Activated naive CD8-positive, alpha-beta T cell treated with anti-CD3 and anti-CD28 coated beads for 36 hours (primary cell): ENCODE data around the gene TMEM234. TPM values are rescaled to one million over a fixed set of nuclear protein-coding genes. Genes with fewer than 3 reads are reported as not detected.

Experiments used
- DNase-seq: peaks from one replicate; pipeline ENCODE4 v3.0.0; 2021
- H3K27ac Mint-ChIP-seq: one replicate; pipeline ENCODE4 v1.8.0; 2022; ENCODE audit warnings: mild to moderate bottlenecking, moderate library complexity, mixed read lengths
- H3K27me3 Mint-ChIP-seq: one replicate; pipeline ENCODE4 v1.8.0; 2022; ENCODE audit warnings: mild to moderate bottlenecking, mixed read lengths
- H3K36me3 Mint-ChIP-seq: one replicate; pipeline ENCODE4 v1.8.0; 2021; ENCODE audit warnings: mild to moderate bottlenecking, mixed read lengths
- H3K4me1 Mint-ChIP-seq: one replicate; pipeline ENCODE4 v1.8.0; 2021; ENCODE audit warnings: mixed read lengths
- H3K4me3 Mint-ChIP-seq: one replicate; pipeline ENCODE4 v1.8.0; 2022; ENCODE audit warnings: mild to moderate bottlenecking, moderate library complexity, mixed read lengths
- H3K9me3 Mint-ChIP-seq: one replicate; pipeline ENCODE4 v1.8.0; 2022; ENCODE audit warnings: mixed read lengths
- total RNA-seq, 2 experiments: library from RNA; stranded (reverse); gene quantifications; one replicate each; pipeline ENCODE4 v1.2.3, GENCODE V29; 2021

TMEM234 gene
- total RNA-seq, 2 experiments from 2014 or later: 5.7 to 6.5 TPM

GRCh38 chr1:32180186-32181060 lies 41.7 kb downstream of the TMEM234 start:
- Mint-ChIP-seq H3K4me1 (peaks cover 50% of the 10 kb centered on the region), H3K36me3 (peaks cover 50% of the 10 kb centered on the region), H3K9me3 (no peaks in the 10 kb centered on the region), H3K27me3 (no peaks in the 10 kb centered on the region), H3K4me3 (peak overlapping the region; percentile 95), H3K27ac (peak overlapping the region; percentile 96)
- DNase-seq: peak; percentile 43

- Mint-ChIP-seq H3K27me3 (no peaks in the 10 kb centered on the region), H3K36me3 (peaks cover 44% of the 10 kb centered on the region), H3K4me1 (peaks cover 44% of the 10 kb centered on the region), H3K9me3 (no peaks in the 10 kb centered on the region), H3K4me3 (peak within 1 kb of the TSS; percentile 95), H3K27ac (peak within 1 kb of the TSS; percentile 98)
- peak; percentile 94 for DNase-seq
These were observed 42.5 kb downstream of the TMEM234 start, which contains the start of gene TXLNA for GRCh38 chr1:32179443-32180185. TXLNA (plus strand) TSS chr1:32179675; CDS start chr1:32180346, 671 bp downstream.

- H3K4me1 Mint-ChIP-seq: peaks cover 39% of the 10 kb centered on the region
- peak overlapping the region; percentile 95 for H3K4me3 Mint-ChIP-seq
- H3K27me3 Mint-ChIP-seq: no peaks in the 10 kb centered on the region
- no peak for DNase-seq
- peaks cover 39% of the 10 kb centered on the region for H3K36me3 Mint-ChIP-seq
- peak overlapping the region; percentile 98 for H3K27ac Mint-ChIP-seq
- H3K9me3 Mint-ChIP-seq: no peaks in the 10 kb centered on the region
These were observed 43.0 kb downstream of the TMEM234 start for GRCh38 chr1:32179193-32179442.

- DNase-seq: no peak
- peaks cover 34% of the 10 kb centered on the region for H3K36me3 Mint-ChIP-seq
- H3K27ac Mint-ChIP-seq: peak overlapping the region; percentile 98
- H3K27me3 Mint-ChIP-seq: no peaks in the 10 kb centered on the region
- peak overlapping the region; percentile 95 for H3K4me3 Mint-ChIP-seq
- no peaks in the 10 kb centered on the region for H3K9me3 Mint-ChIP-seq
- H3K4me1 Mint-ChIP-seq: peaks cover 34% of the 10 kb centered on the region
These were observed 43.6 kb downstream of the TMEM234 start for GRCh38 chr1:32178380-32179192.

GRCh38 chr1:32172621-32173245 lies 49.4 kb downstream of the TMEM234 start:
- no peak for DNase-seq
- no peak overlapping the region for H3K4me3 Mint-ChIP-seq
- H3K27me3 Mint-ChIP-seq: no peaks in the 10 kb centered on the region
- no peak overlapping the region for H3K27ac Mint-ChIP-seq
- H3K4me1 Mint-ChIP-seq: peaks cover 10% of the 10 kb centered on the region
- H3K9me3 Mint-ChIP-seq: no peaks in the 10 kb centered on the region
- peaks cover 28% of the 10 kb centered on the region for H3K36me3 Mint-ChIP-seq

GRCh38 chr1:32170991-32171390 lies 51.2 kb downstream of the TMEM234 start:
- Mint-ChIP-seq H3K36me3 (peaks cover 34% of the 10 kb centered on the region), H3K27me3 (no peaks in the 10 kb centered on the region), H3K9me3 (no peaks in the 10 kb centered on the region), H3K4me1 (peaks cover 10% of the 10 kb centered on the region), H3K27ac (no peak overlapping the region), H3K4me3 (no peak overlapping the region)
- no peak for DNase-seq

Other genes with a start within 250 kb of the TMEM234 start
- gene KHDRBS1, start 208.5 kb downstream of the TMEM234 start, total RNA-seq: 100 to 1,000 TPM; 221 to 222 TPM
- 10 to 100 TPM; 24.0 to 25.2 TPM for gene TMEM39B, start 149.4 kb downstream of the TMEM234 start, total RNA-seq
- gene KPNA6, start 114.3 kb downstream of the TMEM234 start, total RNA-seq: 10 to 100 TPM; 85.3 to 88.3 TPM
- 10 to 100 TPM; 84.0 to 84.4 TPM for gene TXLNA, start 42.7 kb downstream of the TMEM234 start, total RNA-seq
- 10 to 100 TPM; 29.0 to 29.1 TPM for gene CCDC28B, start 21.8 kb downstream of the TMEM234 start, total RNA-seq
- 1 to 10 TPM; 4.8 to 5.0 TPM for gene IQCC, start 16.7 kb downstream of the TMEM234 start, total RNA-seq
- gene DCDC2B, start 13.3 kb downstream of the TMEM234 start, total RNA-seq: not detected
- 100 to 1,000 TPM; 366 to 389 TPM for gene EIF3I, start 54 bp upstream of the TMEM234 start, total RNA-seq
- gene FAM167B, start 24.9 kb upstream of the TMEM234 start, total RNA-seq: under 1 TPM in 1 of 2 experiments, not detected in 1; 0.32 TPM
- gene LCK, start 28.9 kb upstream of the TMEM234 start, total RNA-seq: 100 to 1,000 TPM; 285 to 286 TPM
- 100 to 1,000 TPM; 142 to 149 TPM for gene HDAC1, start 69.7 kb upstream of the TMEM234 start, total RNA-seq
- gene MARCKSL1, start 113.9 kb upstream of the TMEM234 start, total RNA-seq: 10 to 100 TPM; 26.4 to 26.7 TPM
- gene FAM229A, start 140.1 kb upstream of the TMEM234 start, total RNA-seq: 1 to 10 TPM; 2.8 to 3.6 TPM
- gene TSSK3, start 140.2 kb upstream of the TMEM234 start, total RNA-seq: under 1 TPM; 0.48 to 0.60 TPM
- gene BSDC1, start 172.1 kb upstream of the TMEM234 start, total RNA-seq: 10 to 100 TPM; 26.5 to 31.2 TPM
- not detected for gene ZBTB8B, start 242.7 kb upstream of the TMEM234 start, total RNA-seq